Activated CD4-positive, alpha-beta T cell treated with anti-CD3 and anti-CD28 coated beads for 48 hours (primary cell): ENCODE data around the gene POR.

ENCODE experiments used
- DNase-seq: peaks from one replicate; pipeline ENCODE4 v3.0.0-alpha.2; 2020

POR gene

GRCh38 chr7:75955331-75955955 is 40.5 kb downstream of the POR start:
- no peak for DNase-seq

DNA sequence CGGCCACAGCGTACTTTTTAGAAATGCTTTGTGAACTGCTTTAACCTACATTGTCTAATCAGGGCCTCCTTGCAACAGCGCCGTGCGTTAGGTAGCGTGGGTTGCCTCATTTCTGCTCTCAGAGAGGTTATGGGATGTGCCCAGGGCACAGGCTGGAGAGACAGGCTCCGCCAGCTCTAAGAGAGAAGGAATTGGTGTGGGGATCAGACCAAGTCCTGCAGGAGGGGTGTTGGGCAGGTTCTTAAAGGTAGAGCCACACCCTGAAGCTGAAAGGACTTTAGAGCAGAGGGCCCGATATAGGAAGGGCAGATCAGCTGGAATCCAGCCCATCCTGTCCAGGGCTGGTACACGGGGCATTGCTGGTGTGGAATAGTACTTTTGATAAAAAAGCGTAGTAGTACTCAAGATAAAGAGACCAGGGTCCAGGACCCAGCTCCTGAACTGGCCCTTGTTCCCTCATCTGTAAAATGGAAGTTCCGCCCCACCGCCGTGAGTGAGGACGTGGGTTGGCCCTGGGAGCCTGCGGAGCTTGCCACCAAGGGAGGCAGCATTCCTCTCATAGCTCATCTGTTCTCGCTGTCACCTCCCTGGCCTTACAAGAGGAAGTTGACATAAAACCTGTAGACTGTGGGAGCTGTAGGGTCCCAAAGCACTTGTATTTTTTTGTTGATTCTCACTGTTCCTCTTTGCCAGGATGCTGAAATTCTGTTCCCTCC is 42.2 kb downstream of the POR start:
- DNase-seq = no peak

- DNase-seq = no peak
Measured at GRCh38 chr7:75958802-75959543, 44.0 kb downstream of the POR start.

DNA sequence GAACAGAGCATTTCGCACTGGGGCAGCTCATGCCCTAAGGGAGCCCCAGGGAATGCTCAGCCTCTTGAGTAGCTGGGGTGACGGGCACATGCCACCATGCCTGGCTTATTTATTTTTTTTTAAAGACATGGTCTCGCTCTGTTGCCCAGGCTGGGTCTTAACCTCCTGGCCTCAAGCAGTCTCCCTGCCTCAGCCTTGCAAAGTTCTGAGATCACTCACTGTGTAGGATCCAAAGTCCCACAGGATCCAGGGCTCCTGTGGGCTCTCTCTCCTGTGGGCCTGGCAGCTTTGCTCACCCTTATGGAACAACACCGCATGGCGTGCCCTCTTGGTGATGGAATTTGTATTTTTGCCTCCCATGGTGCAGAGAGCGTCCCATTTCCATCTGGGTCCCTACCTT is 45.4 kb downstream of the POR start:
- no peak for DNase-seq

DNA sequence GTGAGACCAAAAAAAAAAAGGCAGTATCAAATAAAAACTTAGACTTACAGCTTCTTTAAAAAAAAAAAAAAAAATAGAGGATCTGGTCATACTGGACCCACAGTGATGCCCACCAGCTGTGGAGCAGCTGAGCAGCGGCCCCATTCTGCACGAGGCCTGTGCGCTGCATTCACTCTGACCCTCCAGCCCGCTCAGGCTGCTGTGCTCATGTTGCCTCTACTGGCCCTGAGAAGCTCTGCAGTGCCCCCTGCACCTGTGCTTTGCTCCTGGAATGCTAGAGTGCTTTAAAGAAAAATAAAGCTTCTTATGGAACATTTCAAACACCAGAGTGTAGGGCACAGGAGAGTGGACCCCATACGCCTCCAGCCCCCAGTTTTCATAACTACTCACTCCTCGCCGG is 46.3 kb downstream of the POR start:
- DNase-seq = no peak

DNA sequence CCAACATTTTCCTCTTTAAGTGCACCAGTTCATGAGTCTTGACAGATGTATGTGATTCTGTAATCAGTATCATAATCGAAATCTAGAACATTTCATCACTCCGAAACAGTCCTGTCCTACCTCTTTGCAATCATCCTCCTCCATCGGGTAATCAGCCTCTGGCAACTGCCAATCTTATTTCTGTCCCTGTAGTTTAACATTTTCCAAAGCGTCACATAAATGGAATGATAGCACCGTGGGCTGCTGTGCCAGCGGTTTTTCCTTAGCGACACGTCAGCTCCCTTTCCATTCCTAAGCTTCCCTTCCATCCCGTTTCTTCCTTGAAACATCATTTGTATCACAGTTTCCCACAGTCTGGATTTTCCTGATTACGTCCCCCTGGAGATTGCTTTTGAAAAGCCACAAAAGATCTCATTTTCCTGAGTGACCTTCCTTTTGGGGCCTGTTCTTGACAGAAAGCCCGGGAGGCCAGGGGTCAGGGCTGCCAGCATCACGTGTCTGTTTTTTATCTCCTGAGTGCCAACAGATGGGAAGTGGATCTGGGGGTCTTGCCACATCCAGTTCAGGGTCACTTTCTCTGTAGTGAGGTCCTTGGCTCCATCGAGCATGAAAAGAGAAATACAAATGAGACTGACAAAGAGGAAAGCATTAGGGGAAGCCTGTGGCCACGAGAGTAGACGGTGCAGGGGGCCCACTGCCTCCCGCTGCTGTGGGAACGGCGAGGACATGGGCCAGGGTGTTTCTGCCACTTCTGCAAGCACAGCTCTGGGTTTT is 47.8 kb downstream of the POR start:
- no peak for DNase-seq

DNA sequence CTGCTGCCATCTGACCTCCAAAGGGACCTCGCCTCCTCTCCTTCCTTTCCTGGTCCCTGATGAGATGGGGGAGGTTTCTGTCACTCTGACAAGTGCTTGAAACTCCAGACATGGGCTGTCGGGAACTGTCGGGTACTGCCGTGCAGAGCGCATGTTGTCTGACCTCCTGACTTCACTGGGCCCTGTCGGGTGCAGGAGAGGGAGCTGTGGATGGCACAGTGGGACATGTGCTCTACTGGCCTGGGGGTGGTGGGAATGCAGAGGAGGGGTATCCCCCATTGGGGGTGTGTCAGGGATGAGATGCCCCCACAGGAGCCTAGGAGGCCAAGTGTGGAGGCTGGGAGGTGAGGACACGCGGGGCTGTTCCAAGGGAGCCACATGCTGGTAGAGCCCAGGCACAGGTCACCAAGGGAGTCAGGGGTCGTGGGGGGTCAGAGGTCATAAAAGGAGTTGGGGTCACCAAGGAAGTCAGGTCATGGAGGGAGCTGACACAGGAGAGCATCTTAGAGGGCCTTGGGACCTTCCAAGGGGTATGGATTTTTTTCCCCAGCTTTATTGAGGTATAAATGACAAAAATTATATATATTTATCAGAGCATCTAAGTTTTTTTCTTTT is 48.5 kb downstream of the POR start:
- DNase-seq = no peak

DNA sequence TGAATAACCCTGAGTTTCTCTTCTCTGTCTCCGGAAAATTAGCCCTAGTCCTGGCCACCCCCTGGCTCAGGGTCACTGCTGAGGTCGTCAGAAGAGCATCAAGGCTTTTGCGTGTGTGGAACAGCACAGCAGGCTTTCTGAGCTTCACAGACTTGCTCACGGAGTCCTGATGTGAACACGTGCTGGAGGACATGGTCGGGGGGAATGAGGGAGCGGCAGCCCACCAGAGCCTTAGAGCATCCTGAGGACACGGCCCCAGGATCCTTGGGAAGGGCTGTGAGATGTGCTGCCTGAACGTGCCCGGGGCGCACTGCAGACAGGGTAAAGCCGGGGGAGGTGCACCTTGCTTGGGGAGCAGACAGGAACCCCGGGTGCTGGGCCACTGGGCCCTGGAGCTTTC is 50.7 kb downstream of the POR start:
- DNase-seq = no peak

DNA sequence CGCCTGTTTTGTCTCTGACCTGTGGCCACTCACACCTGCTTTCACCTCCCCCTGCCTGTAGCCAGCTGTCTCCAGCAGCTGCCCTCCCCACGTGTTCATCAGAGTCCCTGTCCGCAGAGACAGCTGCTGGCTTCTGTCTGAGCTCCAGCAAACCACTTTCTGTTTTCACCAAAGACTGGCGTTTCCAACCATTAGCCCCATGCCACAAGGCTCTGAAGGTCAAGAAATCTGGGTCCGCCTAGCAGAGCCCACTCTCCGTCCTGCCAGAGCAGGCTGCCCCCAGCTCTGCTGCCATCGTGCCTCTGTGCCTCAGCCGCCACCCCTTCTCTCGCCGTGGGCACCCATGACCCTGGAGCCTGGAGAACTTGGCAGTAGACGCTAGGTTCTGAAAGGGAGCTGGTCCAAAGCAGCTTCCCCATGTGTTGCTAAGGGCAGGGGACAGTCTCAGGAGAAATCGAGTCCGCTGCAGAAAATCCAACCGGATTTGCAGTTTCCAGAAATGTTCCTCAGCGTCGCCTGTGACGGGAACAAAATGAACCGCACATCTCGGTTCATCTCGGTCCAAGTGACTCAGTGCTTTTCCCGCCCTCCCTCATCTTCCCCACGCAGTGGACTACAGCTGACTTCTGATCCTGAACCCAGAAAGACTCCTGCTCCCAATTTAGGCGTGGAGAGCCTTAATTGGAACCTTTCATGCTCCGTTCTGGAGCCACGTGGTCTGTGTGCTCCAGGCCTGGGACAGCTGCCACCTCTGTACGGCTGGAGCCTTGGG is 51.4 kb downstream of the POR start:
- DNase-seq = no peak

- DNase-seq = no peak
Measured at GRCh38 chr7:75967055-75967454, 52.1 kb downstream of the POR start.

DNA sequence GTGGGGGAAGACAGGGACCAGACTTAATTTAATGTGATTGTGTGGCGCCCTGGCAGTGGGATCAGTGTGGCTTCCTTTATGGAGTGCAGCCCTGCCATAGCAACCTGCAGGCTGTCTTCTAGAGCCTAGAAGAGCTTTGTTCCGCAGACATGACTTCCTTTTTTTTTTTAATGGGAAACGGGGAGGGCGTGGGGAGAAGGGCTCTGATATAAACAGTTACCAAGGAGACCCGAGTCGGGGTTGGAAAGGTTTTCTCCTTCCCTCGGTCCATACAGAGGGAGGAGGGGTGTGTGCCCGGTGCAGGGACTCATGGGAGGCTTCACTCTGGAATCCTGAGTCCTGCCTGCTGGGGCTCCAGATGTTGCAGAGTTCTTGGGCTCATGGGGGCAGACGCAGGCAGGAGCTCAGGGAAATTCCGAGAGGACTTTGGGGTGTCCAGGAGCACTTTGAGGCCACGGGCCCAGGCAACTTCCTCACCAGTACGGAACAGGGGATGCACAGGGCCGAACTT is 52.6 kb downstream of the POR start:
- no peak for DNase-seq

DNA sequence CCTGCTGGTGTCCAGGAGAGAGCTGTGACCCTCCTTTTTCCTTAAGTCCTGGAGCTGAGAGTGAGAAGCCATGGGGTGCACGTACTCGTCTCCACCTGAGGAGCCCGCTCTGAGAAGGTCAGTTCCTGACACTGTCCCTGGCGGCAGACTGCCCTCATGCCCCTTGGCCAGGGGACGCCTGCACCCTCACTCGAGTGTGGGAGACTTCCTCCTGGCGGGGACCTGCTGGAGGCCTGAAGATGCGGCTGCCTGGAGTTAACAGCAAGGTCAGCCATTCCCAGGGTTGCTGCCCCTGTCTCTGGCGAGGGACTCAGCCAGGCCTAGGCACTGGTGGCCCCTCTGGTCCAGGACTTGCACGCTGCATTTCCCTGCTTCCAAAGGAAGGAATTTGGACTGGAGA is 53.1 kb downstream of the POR start:
- DNase-seq = no peak

DNA sequence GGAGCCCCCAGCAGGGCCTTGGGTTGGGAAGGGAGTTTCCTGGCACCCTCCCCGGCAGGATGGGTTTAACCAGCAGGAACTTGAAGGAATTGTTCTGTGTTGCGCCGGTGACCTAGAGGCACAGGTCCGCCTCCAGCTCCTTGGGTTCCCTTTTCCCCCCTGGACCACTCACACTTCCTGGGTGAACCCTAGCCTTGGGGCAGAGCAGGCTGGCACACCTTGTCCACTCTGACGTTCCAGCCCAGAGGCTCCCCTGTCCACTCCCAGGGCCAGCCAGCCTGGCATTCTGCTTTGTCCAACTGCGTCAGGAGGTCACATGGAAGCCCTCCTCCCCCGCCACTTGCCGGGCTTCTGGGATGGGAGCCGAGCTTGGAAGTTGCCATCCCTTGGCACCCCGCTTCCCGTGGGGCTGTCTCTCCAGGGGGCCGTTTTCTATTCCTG is 53.6 kb downstream of the POR start:
- DNase-seq = no peak

GRCh38 chr7:75969182-75969581 is 54.2 kb downstream of the POR start:
- no peak for DNase-seq

DNA sequence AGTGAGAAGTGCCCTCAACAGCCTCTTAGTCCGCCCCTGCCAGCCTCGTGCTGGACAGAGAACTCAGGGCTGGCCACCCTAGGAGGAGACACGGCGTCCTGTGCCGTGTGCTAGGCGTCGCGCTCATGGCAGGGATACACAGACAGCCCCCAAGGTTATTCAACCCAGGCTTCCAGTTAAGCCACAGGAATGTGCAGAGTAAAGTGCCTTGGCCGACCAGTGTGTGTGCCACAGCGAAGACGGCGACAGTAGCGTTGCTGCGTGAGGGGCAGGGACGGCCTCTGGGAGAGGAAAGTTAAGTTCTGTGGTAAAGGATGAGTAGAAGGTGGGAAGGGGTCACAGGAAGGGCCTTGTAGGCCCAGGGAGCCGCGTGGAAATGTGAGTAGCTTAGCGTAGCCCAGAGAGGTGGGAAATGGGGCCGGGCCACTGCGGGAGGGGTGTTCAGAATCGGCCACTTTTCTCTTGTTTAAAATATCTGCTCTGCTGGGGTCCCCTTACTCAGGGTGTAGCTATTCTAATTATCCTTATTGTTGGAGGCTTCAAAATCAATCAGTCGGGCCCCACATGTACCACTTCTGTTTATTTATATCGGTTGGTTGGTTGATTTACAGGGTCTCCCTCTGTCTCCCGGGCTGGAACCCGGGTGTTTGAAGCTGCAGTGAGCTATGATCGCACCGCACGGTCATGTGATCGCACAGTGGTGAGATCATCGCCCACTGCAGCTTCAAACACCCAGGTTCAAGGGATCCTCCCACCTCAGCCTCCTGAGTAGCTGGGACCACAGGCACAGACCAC is 54.9 kb downstream of the POR start:
- DNase-seq = no peak

DNA sequence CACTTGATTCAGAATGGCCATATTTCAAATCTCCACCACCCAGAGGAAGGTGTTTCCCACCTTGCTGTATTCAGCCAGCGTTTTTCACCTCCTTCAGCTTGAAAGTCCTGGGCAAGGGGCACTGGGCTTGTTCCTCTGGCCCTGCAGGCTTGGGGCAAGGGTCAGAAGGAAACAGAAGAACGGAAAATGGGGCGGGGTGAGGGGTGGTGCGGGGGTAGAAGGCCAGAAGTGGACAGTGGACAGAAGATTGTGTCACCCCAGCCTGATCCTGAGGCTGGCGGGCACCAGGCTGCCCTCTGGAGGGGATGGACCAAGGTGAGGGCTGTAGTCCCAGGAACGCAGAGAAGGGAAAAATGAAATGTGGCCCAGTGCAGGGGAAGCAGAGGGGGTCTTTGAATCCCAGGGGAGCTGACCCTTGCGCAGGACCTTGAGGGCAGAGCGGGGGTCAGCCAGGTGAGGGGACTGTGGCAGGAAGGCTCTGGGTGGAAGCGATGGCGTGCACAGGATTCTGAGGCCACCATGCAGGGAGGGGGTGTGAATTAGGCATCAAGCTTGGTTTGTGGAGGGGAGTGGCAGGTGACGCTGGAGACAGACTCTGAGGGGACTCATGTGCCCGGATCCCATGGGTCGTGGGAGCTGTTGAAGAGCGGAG is 56.5 kb downstream of the POR start:
- no peak for DNase-seq

DNA sequence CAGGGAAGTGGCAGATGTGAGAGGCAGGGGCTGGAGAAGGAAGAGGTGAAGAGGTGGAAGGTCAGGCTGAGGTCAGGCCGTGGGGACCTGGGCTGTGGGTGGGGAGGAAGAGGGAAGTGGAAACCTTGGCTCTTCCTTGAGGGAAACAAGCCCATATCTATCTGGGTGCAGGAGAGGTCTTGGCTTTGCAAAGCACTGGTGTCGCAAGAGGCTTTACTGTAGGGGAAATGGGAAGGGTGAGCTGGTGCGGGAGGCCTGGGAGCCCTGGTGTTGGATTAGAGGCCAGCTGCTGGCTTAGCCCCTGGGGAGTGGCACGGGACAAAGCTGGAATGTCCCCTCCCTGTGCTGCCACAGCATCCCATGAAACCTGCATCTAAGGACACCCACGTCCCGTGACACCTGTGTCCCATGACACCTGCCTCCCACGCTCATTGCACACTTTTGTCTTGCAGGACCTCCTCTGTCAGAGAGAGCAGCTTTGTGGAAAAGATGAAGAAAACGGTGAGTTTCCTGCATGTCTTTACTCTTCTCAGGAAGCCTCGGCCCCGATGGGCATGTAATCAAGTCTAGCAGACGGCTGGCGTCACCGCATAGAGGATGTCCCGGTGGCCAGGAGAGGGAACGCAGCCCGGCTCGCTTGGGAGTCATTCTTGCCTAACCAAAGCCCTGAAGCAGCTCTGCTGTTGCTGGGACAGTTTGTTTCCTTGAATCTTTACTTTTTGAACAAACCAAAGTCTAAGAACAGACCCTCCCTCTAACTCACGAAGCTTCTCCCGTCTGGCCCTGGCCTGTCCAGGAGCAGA is 57.2 kb downstream of the POR start:
- DNase-seq = peak; percentile 42

- DNase-seq = no peak
Measured at GRCh38 chr7:75977743-75978142, 62.8 kb downstream of the POR start.

- DNase-seq = no peak
Measured at GRCh38 chr7:75979759-75980429, 64.9 kb downstream of the POR start.
